H1 (cell line): ENCODE measurements around the gene SNAP25. TPM values are rescaled to one million over a fixed set of nuclear protein-coding genes. Genes with fewer than 3 reads are reported as not detected.

Source experiments
- CTCF ChIA-PET: fragments of 300-600 bp; sonication (Branson Sonifier 250); formaldehyde crosslinking; loops from one replicate; lab custom pipeline; 2021; ENCODE audit not compliant: partially characterized antibody; lab: Charles Lee
- POLR2A ChIA-PET: fragments of 300-600 bp; sonication (Branson Sonifier 250); formaldehyde crosslinking; loops from one replicate; lab custom pipeline; 2021; ENCODE audit warnings: inconsistent platforms; ENCODE audit not compliant: partially characterized antibody; lab: Charles Lee
- DNase-seq, 2 experiments: peaks; one replicate each; pipeline versions ENCODE4 v3.0.0 to v3.0.0-alpha.2; 2010 to 2022; ENCODE audit warnings: low spot score in 2 of 2, low read depth in 1 of 2, mixed read lengths in 1 of 2
- FAIRE-seq: peaks from 2 replicates; lab custom pipeline; 2011; peaks lifted over from hg19 to GRCh38; lab: Jason Lieb, UNC
- H2AFZ ChIP-seq: 2 replicates; pipeline ENCODE4 v1.8.1; 2012; ENCODE audit warnings: low read length, inconsistent platforms
- H2AK5ac ChIP-seq: 2 replicates; pipeline ENCODE4 v1.6.1; 2013; ENCODE audit warnings: low read depth, low read length
- H2BK120ac ChIP-seq: replicated peaks from 2 replicates; pipeline ENCODE3; 2013; ENCODE audit warnings: low read depth, low read length, inconsistent platforms
- H2BK12ac ChIP-seq: 2 replicates; pipeline ENCODE4 v1.6.1; 2013; ENCODE audit warnings: low read depth, low read length
- H2BK15ac ChIP-seq: 2 replicates; pipeline ENCODE4 v1.6.1; 2013; ENCODE audit warnings: low read length
- H2BK20ac ChIP-seq: 2 replicates; pipeline ENCODE4 v1.6.1; 2013; ENCODE audit warnings: low read length
- H2BK5ac ChIP-seq: 2 replicates; pipeline ENCODE4 v1.6.1; 2013; ENCODE audit warnings: low read depth, low read length
- H3K14ac ChIP-seq: 2 replicates; pipeline ENCODE4 v1.6.1; 2013; ENCODE audit warnings: inconsistent platforms; ENCODE audit not compliant: insufficient read length
- H3K18ac ChIP-seq: 2 replicates; pipeline ENCODE4 v1.6.1; 2013; ENCODE audit warnings: low read length; ENCODE audit errors: extremely low read depth
- H3K23ac ChIP-seq: 2 replicates; pipeline ENCODE4 v1.6.1; 2013; ENCODE audit warnings: inconsistent platforms; ENCODE audit not compliant: insufficient read length
- H3K23me2 ChIP-seq: 2 replicates; pipeline ENCODE4 v1.6.1; 2013; ENCODE audit warnings: low read depth, low read length
- H3K27ac ChIP-seq: 2 replicates; pipeline ENCODE4 v1.6.1; 2011; ENCODE audit warnings: low read depth, low read length, inconsistent platforms
- H3K27me3 ChIP-seq, 4 experiments: replicated peaks in 1 of 4; 1 replicate in 1 of 4; 2 replicates in 3 of 4; pipeline versions ENCODE4 v1.6.1 to v1.8.1; 2011 to 2013; ENCODE audit warnings: low read length in 3 of 4, mild to moderate bottlenecking in 3 of 4, inconsistent platforms in 2 of 4, mixed read lengths in 2 of 4, moderate library complexity in 1 of 4; ENCODE audit not compliant: control insufficient read depth in 3 of 4, insufficient read depth in 3 of 4; ENCODE audit errors: extremely low read depth in 1 of 4
- H3K36me3 ChIP-seq, 4 experiments: 2 replicates each; pipeline versions ENCODE4 v1.6.1 to v1.8.1; 2011 to 2013; ENCODE audit warnings: mild to moderate bottlenecking in 4 of 4, low read length in 3 of 4, moderate library complexity in 2 of 4, control low read depth in 1 of 4, inconsistent platforms in 1 of 4; ENCODE audit not compliant: insufficient read depth in 4 of 4, control insufficient read depth in 2 of 4
- H3K4ac ChIP-seq: replicated peaks from 2 replicates; pipeline ENCODE3; 2013; ENCODE audit warnings: low read length, low read depth, mixed read lengths, inconsistent platforms; ENCODE audit not compliant: insufficient read length
- H3K4me1 ChIP-seq, 4 experiments: replicated peaks in 1 of 4; 1 replicate in 1 of 4; 2 replicates in 3 of 4; pipeline versions ENCODE4 v1.6.1 to v1.8.1; 2011 to 2013; ENCODE audit warnings: low read length in 3 of 4, inconsistent platforms in 2 of 4, mixed read lengths in 1 of 4; ENCODE audit not compliant: insufficient read depth in 4 of 4, control insufficient read depth in 3 of 4
- H3K4me2 ChIP-seq, 2 experiments: 2 replicates each; pipeline versions ENCODE4 v1.6.1 to v1.8.1; 2011 to 2013; ENCODE audit warnings: low read depth in 2 of 2, low read length in 2 of 2, control low read depth in 1 of 2, inconsistent platforms in 1 of 2, mild to moderate bottlenecking in 1 of 2; ENCODE audit not compliant: insufficient read depth in 1 of 2
- H3K4me3 ChIP-seq, 4 experiments: fragments of 200-600, 300-600 bp in 1 of 4; sonication (generic), shearing (Covaris generic), sonication (Bioruptor Twin) in 1 of 4; 2 replicates each; pipeline versions ENCODE4 v1.5.1 to v1.8.1; 2011 to 2016; ENCODE audit warnings: low read length in 4 of 4, low read depth in 3 of 4, control low read depth in 2 of 4, inconsistent platforms in 2 of 4, mild to moderate bottlenecking in 2 of 4, mixed read lengths in 1 of 4, moderate library complexity in 1 of 4; ENCODE audit not compliant: insufficient read depth in 2 of 4; ENCODE audit errors: extremely low read depth in 1 of 4
- H3K56ac ChIP-seq: replicated peaks from 2 replicates; pipeline ENCODE3; 2013; ENCODE audit warnings: low read depth, mild to moderate bottlenecking, mixed read lengths, low read length, inconsistent platforms; ENCODE audit not compliant: insufficient read length
- H3K79me1 ChIP-seq: 2 replicates; pipeline ENCODE4 v1.6.1; 2013; ENCODE audit warnings: low read depth, low read length, control low read depth
- H3K79me2 ChIP-seq, 2 experiments: 2 replicates each; pipeline versions ENCODE4 v1.6.1 to v1.8.1; 2012 to 2013; ENCODE audit warnings: low read length in 2 of 2, mild to moderate bottlenecking in 2 of 2, inconsistent platforms in 1 of 2; ENCODE audit not compliant: insufficient read depth in 2 of 2, control insufficient read depth in 1 of 2
- H3K9ac ChIP-seq, 4 experiments: replicated peaks in 1 of 4; 1 replicate in 1 of 4; 2 replicates in 3 of 4; pipeline versions ENCODE4 v1.6.1 to v1.8.1; 2011 to 2013; ENCODE audit warnings: low read depth in 3 of 4, low read length in 3 of 4, control low read depth in 2 of 4, mild to moderate bottlenecking in 2 of 4, moderate library complexity in 2 of 4, inconsistent platforms in 1 of 4; ENCODE audit errors: extremely low read depth in 1 of 4
- H3K9me3 ChIP-seq, 2 experiments: 2 replicates each; pipeline versions ENCODE4 v1.6.1 to v1.8.1; 2012 to 2013; ENCODE audit warnings: mild to moderate bottlenecking in 2 of 2, moderate library complexity in 2 of 2, control low read depth in 1 of 2, inconsistent platforms in 1 of 2, low read depth in 1 of 2, low read length in 1 of 2, mixed read lengths in 1 of 2; ENCODE audit not compliant: insufficient read depth in 2 of 2
- H4K20me1 ChIP-seq, 2 experiments: replicated peaks in 1 of 2; 2 replicates each; pipeline versions ENCODE3 to v1.8.1; 2011 to 2013; ENCODE audit warnings: inconsistent platforms in 2 of 2, low read length in 2 of 2, mild to moderate bottlenecking in 1 of 2; ENCODE audit not compliant: insufficient read depth in 2 of 2, control insufficient read depth in 1 of 2
- H4K5ac ChIP-seq: 2 replicates; pipeline ENCODE4 v1.6.1; 2013; ENCODE audit warnings: low read length, low read depth, mixed read lengths, inconsistent platforms; ENCODE audit not compliant: insufficient read length
- H4K8ac ChIP-seq: 2 replicates; pipeline ENCODE4 v1.8.0; 2013; ENCODE audit warnings: mild to moderate bottlenecking, moderate library complexity, low read length, inconsistent platforms; ENCODE audit not compliant: insufficient read depth; ENCODE audit errors: extremely low read depth
- H4K91ac ChIP-seq: replicated peaks from 2 replicates; pipeline ENCODE3; 2013; ENCODE audit warnings: low read length, mixed read lengths, inconsistent platforms; ENCODE audit not compliant: insufficient read length
- CEBPB ChIP-seq: IDR thresholded peaks from 2 replicates; pipeline ENCODE4 v1.6.1; 2012; ENCODE audit warnings: low read depth, low read length
- TBP ChIP-seq: IDR thresholded peaks from 2 replicates; pipeline ENCODE4 v1.6.1; 2011; ENCODE audit warnings: low read depth, low read length, improper control_type of control experiment
- WGBS, 2 experiments: shearing (Covaris generic) in 1 of 2; methylation state at CpG; one replicate each; pipeline versions ENCODE4 v1.1.6 to v1.1.7; 2013 to 2015; ENCODE audit warnings: low lambda C conversion rate in 2 of 2, mixed read lengths in 2 of 2, inconsistent platforms in 1 of 2, low coverage in 1 of 2, missing lambda C conversion rate in 1 of 2; ENCODE audit not compliant: insufficient replicate concordance in 2 of 2, insufficient coverage in 1 of 2, insufficient read length in 1 of 2; ENCODE audit errors: extremely low coverage in 1 of 2, missing lambda C conversion rate in 1 of 2; 5-methylcytosine and 5-hydroxymethylcytosine counted together
- polyA plus RNA-seq, 7 experiments: library from polyadenylated mRNA; depleted of rRNA in 3 of 7; stranded (reverse) in 5 of 7; unstranded in 2 of 7; fragments of >200 nt in 5 of 7; fragments of 200-250 nt in 2 of 7; gene quantifications; 1 replicate in 5 of 7; 2 replicates in 1 of 7; 4 replicates in 1 of 7; pipeline versions ENCODE4 v1.2.1 to v1.2.3, GENCODE V29; 2011 to 2013; ENCODE audit warnings: missing spikeins in 2 of 7, mixed read lengths in 2 of 7
- total RNA-seq: library from RNA; stranded (reverse); fragmentation: NEBNext Ultra II Directional; extraction: Animal tissue kit (Norgen Biotek cat#: 25700); gene quantifications from 2 replicates; pipeline ENCODE4 v1.2.1, GENCODE V29; 2021

The SNAP25 gene
- total and polyA plus RNA-seq, 2 of the 8 experiments (the other 6 are each of a cell fraction or from before 2014, with no cell fraction given): 0.51 to 0.52 TPM

DNA sequence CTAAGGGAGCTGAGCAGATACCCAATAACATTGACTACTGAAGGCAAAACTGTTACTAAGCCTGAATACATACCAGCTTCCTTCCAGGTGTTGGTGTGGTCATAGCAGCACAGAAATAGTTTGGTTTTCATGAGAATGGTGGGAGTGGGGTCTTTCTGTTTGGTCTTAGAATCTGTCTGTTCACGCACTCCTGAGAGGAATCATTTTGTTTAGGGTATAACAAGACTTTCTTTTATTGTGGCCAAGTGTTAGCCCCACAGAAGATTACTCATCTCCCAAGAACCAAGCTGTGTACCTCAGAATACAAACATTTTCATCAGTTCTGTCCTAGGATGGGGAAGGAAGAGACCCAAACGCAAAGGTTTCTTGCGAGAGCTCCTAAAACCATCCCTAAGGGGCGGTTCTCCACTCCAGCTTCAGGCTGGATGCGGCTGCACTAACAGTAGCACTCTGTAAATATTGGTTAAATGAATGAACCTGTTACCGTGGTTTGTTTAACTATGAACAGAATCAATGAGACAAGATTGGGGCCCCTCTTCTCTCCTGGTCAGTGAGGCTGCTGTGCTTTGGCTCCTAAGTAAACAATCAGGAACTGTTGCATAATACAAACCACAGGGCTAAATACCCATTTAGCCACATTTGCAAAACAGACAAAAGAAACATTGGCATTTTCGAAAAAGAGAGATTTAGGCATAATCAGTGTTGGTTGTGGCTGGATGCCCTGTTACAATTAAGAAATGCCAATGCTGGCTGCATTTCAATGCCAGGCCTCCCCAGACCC, 44.9 kb downstream of the SNAP25 start:
- Histone ChIP-seq H3K18ac (no peak overlapping the region), H4K5ac (no peak overlapping the region), H3K14ac (no peak overlapping the region), H4K20me1 (peaks cover 0 to 2% of the 10 kb centered on the region in 2 experiments), H3K23ac (no peak overlapping the region), H4K91ac (no peak overlapping the region), H2BK20ac (no peak overlapping the region), H3K27me3 (no peaks in the 10 kb centered on the region), H3K36me3 (no peaks in the 10 kb centered on the region), H3K4me2 (no peak overlapping the region), H3K4ac (no peak overlapping the region), H3K79me1 (no peaks in the 10 kb centered on the region), H2AFZ (no peak overlapping the region), H2BK5ac (no peak overlapping the region), H2AK5ac (no peak overlapping the region), H3K27ac (no peak overlapping the region), H3K9me3 (no peaks in the 10 kb centered on the region), H3K56ac (no peak overlapping the region), H3K4me3 (no peak overlapping the region), H3K4me1 (peaks cover 0 to 6% (median 4%) of the 10 kb centered on the region in 4 experiments; a peak in 3 of 7 replicates), H3K23me2 (no peaks in the 10 kb centered on the region), H4K8ac (no peak overlapping the region), H3K9ac (no peak overlapping the region), H3K79me2 (no peaks in the 10 kb centered on the region), H2BK15ac (no peak overlapping the region), H2BK120ac (no peak overlapping the region), H2BK12ac (no peak overlapping the region)
- ChIA-PET POLR2A (no interaction called here), CTCF (interaction anchor here (0.5 to 2.1 kb wide), 3 partner anchors 10 to 168 kb away, joined by 3 to 6 read pairs (median 6); no protein-coding TSS in a partner anchor)
- 88% methylated on average over 7 of the region's 7 CpGs; no CpG with 5 or more reads in 1 of the 2 experiments for WGBS, 2 experiments
- FAIRE-seq (no peak), DNase-seq (no peak)
- no peak for TF ChIP-seq TBP
- peak; percentile 72 for TF ChIP-seq CEBPB
